ENCODE data around the gene MEGF6.

Gene MEGF6

DNA sequence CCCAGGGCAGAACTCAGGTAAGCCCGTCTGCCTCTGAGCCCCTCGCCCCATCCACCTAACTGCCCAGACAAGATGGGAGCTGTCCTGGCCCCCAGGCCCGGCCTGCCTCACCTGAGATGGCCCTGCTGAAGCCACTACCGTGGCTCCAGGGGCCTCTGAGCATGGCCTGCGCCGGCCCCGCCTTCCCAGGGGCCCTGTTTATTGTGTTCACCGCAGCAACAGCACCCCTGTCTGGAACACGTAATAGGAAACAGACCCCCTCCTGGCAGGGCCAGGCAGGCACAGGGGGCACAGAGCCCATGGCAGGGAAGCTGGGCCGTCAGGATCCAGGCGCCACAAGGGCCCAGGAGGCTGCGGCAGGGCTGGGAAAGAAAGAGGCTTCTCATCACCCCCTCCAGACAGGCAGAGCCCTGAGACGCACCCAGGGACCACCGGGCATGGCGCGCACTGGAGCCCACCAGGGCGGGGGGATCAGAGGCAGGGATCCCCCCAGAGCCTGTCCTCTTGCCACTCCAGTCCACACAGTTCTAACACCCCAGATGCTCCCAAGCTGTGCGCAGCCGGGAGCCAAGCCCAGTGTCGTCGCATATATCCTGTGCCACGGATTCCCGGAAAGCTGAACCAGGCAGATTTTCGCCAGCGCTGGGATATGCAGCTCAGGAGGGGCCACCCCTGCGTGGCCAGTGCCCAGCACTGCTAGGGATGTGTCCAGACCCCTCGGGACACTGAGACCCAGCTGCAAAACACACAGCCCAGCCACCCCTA lies 94.2 kb downstream of the MEGF6 start:
- no peak for DNase-seq

DNA sequence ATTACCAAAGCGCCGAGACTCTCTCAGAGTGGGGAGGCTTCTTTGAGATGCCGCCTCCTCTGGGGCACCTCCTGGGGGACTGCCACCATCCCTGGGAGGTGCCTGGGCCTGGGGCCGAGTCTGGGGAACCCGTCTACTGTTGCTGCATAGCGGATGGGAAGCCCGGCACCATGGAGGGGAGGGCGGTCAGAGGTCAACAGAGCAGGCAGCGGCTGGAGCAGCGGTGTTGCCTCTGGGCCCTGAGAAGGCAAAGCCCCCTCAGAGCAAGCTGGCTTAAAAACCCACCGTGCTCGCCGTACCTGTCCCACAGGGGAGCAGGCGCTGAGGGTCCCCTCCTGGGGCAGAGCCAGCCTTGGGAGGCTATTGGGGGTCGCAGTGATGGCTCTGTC lies 94.8 kb downstream of the MEGF6 start:
- no peak for DNase-seq

DNA sequence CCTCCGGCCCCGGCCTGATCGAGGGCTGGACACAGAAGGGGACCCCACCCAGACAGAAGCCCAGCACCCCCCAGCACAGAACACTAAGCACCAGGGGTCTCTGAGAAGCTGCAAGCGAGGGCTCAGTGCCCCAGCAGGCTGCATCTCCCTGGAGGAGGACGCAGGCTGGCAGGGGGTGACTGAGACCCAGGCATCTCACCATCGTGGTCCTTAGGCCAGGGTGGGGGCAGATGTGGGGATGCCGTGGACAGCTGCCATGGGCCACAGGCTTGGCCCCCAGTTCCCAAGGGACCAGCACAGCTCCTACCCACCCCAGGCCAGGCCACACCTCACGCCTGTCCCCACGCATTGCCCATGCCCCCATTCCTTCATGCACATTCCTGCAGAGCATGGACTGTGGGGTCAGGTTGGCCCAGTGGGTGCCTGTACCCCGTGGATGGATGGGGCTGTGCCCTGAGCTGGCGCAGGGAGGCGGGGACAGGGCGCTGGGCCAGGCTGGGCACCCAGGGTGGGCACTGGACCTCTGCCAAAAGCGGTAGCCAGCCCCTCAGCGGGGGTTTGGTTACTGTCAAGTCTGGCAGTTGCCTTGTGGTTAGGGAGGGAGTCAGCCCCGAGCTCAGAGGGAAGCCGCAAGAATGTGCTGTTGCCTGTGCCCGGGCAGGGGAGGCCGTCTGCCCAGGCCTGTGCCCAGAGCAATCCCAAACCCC lies 95.4 kb downstream of the MEGF6 start:
- DNase-seq: peak; percentile 80

DNA sequence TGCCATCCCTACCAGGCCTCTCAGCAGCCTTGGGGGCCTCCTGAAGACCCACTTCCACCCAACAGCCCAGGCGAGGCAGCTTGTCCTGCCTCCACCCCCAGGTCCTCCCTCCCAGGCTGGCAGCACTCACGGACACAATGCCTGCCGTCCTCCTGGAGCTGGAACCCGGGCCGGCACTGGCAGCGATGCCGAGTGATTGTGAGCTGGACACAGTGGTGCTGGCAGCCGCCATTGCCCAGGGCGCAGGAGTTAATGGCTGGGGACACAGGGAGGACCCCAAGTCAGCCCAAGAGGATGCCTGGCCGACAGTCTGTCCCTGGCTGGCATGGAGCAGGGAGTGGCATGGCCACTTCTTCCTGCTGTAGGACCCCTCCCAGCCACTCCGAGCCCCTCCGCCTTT lies 96.0 kb downstream of the MEGF6 start:
- no peak for DNase-seq

DNA sequence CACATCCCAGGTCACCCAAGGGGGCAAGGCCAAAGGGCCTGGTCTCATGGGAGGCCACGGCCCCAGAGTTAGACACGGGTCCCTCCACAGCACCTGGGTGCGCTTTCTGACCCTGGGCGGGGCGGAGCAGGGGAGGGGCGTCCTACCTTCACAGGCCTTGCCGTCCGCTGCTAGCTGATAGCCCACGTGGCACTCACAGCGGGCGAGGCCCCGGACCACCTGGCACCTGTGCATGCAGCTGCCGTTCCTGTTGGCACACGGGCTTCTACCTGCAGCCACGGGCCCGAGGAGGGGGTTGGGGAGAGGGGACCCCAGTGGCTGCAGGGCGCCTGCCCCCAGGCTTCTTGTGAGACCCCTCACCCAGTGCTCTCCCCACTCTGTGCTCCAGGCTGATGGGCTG lies 96.9 kb downstream of the MEGF6 start:
- DNase-seq: no peak

DNA sequence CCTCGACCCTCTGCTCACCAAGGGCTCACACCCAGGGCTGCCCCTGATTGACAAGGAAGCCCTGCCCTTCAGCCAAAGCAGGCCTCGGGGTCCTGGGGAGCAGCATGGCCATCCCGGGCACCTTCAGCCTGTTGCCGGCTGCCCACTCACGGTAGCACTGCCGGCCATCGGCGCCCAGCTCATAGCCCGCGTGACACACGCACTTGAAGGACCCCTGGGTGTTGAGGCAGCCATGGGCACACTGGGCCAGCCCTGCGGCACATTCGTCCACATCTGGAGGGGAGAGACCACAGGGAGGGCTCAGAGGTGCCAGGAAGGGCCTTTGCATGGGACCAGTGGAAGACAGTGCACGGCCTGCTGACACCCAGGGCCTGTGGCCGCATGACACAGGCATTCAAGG lies 99.5 kb downstream of the MEGF6 start:
- no peak for DNase-seq

DNA sequence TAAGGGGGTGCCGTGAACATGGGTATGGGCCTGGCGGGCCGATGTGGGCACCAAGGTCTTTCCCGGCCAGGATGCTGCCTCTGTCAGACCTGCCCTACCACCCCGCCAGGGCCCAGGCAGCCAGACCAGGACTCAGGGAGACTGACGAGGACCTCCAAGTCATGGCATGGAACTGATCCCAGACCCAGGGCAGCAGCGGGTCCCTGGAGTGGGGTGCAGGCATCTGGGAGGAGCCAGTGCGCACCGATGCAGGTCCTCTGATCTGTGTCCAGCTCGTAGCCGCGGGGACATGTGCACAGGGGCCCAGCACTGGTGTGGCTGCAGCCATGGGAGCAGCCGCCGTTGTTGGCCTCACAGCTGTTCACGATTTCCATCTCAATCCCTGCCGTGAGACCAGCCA lies 100.0 kb downstream of the MEGF6 start:
- no peak for DNase-seq

DNA sequence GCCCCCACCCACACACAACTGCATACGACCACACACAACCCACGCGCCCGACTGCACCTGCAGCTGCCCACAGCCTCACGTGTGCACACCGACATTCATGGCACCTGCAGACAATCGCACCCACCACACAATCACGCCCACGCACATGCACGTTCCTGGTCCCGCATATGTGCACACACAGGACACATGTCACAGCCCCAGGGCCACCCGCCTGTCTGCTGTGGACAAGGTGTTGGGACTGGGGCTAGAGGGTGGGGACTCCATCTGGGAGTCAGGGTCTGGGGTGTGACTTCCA lies 100.4 kb downstream of the MEGF6 start:
- no peak for DNase-seq

DNA sequence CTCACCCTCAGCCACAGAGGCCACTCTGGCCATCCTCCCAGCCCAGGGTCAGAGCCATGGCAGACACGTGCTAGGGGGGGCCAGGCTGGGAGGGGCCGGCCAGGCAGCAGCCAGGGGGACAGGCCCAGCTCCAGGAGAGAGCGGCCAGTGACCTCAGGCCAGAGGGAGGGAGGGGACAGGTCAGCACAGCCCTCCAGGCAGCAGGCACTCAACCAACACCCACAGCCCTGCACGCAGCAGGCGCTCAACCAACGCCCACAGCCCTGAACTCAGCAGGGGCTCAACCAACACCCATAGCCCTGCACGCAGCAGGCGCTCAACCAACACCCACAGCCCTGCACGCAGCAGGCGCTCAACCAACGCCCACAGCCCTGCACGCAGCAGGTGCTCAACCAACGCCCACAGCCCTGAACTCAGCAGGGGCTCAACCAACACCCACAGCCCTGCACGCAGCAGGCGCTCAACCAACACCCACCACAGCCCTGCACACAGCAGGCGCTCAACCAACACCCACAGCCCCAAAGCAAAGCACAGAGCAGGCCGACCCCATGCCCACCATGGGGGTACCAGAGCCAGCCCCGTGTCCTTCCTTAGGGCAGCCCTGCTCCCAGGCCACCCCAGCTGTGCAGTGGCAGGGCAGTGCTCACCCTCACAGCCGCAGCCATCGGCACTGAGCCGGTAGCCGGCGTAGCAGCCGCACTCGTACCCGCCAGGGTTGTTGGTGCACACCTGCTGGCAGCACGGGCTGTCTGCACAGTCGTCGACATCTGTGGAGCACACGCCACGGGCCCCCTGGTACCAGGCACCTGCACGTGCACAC lies 101.0 kb downstream of the MEGF6 start:
- no peak for DNase-seq

DNA sequence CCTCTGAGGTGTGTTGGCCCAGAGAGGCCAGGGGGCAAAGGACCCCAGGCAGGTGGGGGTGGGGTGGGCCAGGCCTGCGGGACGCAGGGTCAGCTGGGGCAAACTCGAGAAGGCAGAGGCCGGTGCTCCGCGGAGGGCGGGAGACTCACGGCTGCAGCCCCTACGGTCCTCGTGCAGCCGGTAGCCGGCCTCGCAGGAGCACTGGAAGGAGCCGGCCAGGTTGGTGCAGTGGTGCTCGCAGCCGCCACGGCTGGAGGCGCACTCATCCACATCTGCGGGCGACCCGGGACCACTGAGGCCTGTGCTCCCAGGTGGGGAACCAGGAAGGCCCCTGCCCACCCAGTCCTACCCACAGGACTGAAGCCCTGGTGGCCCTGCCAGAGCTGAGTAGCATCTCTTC lies 101.6 kb downstream of the MEGF6 start:
- no peak for DNase-seq

DNA sequence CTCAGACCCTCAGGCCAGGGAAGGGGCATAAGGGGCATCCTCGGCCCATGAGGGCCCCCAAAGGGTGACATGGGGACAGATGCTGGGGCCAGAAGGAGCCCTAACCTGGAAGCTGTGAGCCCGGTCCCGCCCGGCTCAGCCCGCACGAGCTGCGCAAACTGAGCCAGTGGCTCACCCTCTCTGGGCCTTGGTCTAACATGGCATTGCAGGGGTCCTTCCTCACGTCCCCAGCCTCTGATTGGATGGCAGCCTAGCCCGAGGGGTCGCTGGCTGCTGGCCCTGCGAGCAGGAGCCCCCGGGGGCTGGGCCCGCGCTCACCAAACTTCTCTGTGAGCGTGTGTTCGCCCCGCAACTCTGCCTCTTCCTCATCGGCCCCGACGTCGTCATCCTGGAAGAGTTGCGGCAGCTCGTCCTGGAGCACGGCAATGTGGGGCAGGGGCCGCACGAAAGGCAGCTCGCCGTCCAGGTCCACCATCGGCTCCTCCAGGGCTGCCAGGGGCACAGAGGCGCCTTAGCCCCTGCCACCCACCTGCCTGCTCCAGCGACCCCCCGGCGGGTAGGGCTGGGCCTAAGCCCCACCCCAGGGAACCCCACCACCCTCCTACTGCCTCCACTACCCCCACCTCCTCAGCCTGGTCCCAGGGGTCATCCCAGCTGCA lies 102.4 kb downstream of the MEGF6 start:
- DNase-seq: no peak

DNA sequence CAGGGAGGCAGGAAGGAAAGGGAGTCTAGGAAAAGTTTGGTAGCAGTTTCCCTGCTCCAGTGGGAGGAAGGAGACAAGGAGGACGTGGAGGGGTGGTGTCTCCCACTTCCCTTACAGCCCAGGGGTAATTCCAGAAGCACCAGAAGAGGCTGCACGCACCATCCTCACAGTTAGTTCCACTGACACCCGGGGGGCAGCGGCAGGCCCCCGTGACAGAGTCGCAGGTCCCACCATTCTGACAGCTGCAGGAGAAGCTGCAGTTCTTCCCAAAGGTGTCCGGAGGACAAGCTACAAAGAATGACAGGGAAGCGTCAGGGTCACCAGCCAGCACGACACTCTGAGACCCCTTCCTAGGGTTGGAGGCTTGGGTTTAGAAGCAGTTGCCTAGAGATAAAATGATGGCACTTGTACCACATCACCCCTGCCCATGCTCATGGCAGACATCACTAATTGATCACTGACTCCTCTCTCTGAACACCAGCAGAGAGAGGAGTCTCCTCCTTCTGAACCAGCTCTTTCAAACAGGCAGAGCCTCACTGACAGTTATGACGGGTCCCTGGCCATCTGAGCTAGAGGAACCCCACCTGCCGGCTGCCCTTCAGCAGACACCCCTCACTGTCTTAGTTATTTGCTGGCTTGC lies 103.6 kb downstream of the MEGF6 start:
- no peak for DNase-seq

DNA sequence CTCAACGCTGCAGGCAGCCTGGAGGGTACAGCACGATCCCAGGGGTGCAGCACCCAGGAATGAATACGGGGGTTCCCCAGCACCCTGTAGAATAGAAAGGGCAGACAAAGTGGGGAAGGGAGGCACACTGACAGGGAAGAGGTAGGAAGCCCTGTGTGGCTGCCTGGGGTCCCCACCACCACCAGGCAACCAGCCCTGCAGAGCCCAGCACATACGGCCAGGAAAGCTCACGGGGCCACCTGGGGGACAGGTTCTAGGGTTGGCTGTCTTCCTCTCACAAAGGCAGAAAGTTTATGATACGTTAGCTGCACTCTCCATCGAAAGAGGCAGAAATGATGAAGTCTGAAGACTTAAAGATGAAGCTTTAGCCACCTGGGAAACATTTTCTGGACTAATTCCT lies 104.4 kb downstream of the MEGF6 start:
- no peak for DNase-seq

DNA sequence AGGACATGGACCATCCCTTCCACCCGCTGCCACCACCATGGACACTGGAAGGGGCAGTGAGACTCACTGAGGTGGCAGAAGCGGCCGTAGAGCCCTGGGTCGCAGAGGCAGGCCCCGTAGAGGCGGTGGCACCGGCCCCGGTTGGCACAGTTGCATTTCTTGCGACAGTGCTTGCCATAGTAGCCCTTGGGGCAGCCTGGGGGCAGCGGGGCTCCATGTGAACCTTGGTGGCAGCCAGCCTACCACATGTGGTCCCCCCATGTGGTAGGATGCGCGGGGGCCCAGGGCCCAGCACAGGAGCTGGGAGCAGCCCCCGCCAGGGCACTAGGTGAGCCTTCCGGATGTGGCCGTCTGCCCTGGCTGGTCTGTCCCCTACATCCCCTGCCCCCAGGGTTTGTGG lies 105.3 kb downstream of the MEGF6 start:
- no peak for DNase-seq

DNA sequence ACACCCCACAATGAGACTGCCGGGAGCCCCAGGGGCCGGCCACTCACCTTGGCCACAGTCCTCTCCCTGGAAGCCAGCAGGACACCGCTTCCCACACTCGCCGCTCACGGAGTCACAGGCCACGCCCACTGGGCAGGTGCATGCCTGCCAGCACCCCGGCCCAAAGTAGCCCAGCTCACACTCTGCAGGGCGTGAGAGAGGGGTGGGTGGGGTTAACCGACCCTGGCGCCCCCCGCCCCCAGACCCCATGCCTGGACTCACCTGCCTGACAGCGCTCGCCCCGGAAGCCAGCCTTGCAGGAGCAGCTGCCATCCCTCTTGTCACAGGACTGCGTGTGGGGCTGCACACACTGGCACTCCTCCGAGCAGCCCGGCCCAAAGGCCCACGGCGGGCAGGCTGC lies 106.1 kb downstream of the MEGF6 start:
- no peak for DNase-seq

DNA sequence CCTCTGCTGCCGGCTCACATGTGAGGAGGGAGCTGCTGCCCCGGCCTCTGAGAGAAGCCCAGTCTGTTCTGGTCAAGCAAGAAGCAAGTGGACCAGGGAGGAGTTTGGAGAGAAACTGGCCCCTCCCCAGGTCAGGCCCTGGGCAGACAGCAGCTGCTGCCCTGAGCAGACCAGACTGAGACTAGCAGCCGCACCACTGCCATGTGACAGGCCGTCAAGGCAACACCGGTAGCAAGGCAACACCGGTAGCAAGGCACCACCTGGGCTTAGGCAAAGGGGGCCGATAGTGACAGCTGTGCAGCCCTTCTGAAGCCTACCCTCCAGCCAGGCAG lies 106.5 kb downstream of the MEGF6 start:
- no peak for DNase-seq

DNA sequence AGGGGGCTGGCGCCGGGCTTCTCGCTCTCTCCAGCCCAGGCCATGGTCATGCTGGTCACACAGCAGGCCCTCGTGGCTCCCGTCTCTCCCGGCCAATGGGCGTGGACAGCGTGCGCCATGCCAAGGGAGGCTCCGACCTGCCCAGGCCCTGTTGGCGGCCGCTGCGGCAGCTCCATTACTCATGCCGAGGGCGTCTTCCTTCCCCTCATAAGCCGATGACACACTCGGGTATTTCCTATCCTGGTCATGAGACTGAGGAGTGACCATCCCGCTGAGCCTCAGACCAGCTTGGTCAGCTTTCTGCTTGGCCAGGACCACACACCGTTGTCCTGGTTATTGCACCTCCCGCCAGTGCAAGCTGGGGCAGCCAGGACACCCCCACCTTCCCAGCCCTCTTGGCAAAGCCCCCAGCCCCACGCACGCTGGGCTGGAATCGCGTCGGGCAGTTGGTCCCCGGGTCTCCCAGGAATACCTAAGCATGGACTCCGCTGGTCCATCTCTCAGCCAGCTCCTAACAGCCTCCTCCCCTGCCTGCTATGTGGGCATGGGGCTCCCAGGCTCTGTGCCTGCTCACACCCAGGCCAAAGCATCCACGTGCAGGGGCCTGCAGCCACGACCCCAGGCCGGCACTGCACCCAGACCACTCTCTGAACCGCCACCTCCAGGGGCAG lies 107.0 kb downstream of the MEGF6 start:
- peak; percentile 79 for DNase-seq

DNA sequence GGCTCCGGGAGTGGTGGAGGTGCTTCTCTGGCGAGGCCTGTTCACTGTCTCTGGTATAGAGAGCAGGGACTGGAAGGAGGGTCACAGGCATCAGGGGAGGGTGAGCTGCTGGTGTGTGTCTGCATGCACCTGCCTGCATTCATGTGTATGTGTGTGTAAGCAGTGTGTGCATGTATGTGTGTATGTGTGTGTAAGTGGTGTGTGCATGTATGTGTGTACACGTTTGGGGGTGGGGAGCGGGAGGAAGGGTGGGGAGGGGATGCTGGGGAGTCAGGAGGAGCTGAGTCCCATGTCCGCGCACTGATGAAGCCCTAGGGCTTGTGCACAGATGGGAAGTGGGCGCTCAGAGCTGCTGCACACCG lies 107.8 kb downstream of the MEGF6 start:
- no peak for DNase-seq

DNA sequence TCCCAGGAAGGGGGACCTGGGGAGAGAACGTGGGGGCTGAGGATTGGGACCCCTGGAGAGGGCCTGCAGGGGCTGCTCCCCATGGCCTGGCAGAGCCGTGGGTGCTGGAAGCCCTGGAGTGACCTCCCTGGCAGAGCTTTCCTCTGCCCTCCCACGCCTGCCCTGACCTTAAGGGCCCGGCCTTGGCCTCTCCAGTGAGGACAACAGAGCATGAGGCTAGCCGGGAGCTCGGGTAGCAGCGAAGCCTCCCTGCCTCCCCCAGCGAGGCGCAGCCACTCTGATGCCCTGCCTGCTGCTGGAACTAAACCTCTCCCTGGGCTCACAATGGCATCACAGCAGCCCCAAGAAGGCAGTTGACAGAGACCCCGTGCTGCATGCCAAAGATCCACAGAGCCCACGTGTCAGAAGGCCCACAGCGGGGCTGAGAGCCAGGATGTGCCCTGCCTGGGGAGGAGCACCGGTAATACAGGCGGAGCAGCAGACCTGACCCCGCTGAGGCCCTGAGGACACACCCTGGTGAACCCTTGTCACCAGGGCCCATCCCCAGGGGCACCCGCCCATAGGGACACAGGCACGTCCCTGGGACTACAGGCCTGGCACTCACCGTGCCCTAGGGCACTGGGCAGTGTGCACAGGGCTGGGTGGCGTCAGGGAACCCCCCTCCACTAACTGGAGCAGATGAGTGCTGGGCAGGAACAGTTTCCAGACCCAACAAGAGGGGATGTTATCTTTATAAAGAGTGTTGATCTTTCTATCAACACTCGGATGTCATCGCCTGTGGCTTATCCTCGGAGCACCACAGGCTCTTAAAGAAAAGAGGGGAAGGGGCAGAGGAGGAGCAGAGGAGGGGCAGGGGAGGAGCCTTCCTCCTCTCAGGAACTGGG lies 108.4 kb downstream of the MEGF6 start:
- no peak for DNase-seq

DNA sequence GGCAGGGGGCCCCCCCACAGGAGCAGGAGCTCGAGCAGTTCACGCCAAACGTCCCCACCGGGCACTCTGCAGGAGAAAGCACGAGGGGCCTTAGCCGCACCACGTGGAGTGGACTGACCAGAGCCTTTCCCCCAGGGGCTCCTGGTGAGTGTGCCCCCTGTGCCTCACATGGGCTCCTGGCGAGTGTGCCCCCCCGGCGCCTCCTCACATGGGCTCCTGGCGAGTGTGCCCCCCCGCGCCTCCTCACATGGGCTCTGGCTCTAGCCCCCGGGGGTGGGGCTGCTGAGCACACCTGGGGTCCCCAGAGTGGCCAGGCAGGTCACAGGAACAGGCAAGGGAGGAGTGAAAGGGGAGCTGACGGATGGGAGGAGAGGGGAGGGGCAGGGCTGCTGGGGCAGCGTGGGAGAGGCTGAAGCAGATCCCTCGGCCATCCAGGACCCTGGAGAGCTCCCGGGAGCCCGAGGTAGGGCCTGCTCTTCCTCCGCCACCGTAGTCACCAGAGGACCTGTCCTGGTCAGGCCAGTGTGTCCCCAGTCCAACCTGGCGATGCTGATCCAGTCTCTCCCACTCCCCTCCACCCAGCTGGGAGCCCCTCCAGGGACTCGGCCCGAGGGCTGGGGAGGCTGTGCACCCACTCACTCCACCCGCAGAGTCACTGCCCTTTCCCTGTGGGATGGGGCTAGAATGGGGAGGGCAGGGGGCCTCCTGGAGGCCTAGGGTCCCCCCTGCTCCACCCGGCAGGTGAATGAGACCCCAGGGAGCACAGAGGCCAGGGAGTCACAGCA lies 109.3 kb downstream of the MEGF6 start:
- peak; percentile 27 for DNase-seq

DNA sequence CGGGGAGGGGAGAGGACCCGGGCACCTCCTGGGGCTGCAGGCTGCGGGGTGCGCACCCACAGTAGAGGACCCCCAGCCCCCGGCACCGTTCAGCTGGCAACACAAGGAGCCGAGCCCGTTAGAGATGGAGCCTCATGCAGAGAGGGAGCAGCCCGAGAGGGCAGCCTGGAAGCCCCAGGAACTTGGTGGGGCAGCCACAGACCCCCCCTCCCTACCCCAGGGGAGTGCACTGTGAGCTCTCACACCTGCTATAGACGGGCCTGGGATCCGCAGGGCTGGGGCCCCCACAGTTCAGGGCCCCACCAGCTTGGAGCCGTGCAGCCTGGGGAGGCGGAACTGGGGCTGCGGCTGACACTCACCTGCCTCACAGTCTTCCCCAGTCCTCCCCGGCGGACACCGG lies 109.9 kb downstream of the MEGF6 start:
- no peak for DNase-seq
